Measurements from ENCODE around the gene EMILIN2.
A peak's percentile ranks its signal among the peaks of the same experiment; 100 is the strongest.

EMILIN2 gene

GRCh38 chr18:2853926-2854664 lies 7.3 kb downstream of the EMILIN2 start:
- Histone ChIP-seq H3K27me3 (ENCODE audit: insufficient read depth, poor library complexity, severe bottlenecking) (no peaks in the 10 kb centered on the region), H3K4me3 (replicated peaks; ENCODE audit: insufficient read depth, low read length) (no peak overlapping the region), H3K27ac (replicated peaks) (no peak overlapping the region)
- DNase-seq (ENCODE audit: low read depth in 1 of 2, low spot score in 1 of 2): no peak
- TF ChIP-seq POLR2AphosphoS5 (IDR thresholded peaks at IDR 0.05; ENCODE audit: low read depth) (no peak), CTCF (IDR thresholded peaks at IDR 0.05; ENCODE audit: insufficient read depth, low read length) (no peak), SPI1 (IDR thresholded peaks at IDR 0.05; ENCODE audit: borderline replicate concordance, low read depth) (no peak), GABPA (IDR thresholded peaks at IDR 0.05; ENCODE audit: low read depth) (no peak)
- TF ChIP-seq, protein P1, sequence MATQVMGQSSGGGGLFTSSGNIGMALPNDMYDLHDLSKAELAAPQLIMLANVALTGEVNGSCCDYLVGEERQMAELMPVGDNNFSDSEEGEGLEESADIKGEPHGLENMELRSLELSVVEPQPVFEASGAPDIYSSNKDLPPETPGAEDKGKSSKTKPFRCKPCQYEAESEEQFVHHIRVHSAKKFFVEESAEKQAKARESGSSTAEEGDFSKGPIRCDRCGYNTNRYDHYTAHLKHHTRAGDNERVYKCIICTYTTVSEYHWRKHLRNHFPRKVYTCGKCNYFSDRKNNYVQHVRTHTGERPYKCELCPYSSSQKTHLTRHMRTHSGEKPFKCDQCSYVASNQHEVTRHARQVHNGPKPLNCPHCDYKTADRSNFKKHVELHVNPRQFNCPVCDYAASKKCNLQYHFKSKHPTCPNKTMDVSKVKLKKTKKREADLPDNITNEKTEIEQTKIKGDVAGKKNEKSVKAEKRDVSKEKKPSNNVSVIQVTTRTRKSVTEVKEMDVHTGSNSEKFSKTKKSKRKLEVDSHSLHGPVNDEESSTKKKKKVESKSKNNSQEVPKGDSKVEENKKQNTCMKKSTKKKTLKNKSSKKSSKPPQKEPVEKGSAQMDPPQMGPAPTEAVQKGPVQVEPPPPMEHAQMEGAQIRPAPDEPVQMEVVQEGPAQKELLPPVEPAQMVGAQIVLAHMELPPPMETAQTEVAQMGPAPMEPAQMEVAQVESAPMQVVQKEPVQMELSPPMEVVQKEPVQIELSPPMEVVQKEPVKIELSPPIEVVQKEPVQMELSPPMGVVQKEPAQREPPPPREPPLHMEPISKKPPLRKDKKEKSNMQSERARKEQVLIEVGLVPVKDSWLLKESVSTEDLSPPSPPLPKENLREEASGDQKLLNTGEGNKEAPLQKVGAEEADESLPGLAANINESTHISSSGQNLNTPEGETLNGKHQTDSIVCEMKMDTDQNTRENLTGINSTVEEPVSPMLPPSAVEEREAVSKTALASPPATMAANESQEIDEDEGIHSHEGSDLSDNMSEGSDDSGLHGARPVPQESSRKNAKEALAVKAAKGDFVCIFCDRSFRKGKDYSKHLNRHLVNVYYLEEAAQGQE (IDR thresholded peaks at IDR 0.05; ENCODE audit: insufficient replicate concordance, low read depth): no peak

DNA sequence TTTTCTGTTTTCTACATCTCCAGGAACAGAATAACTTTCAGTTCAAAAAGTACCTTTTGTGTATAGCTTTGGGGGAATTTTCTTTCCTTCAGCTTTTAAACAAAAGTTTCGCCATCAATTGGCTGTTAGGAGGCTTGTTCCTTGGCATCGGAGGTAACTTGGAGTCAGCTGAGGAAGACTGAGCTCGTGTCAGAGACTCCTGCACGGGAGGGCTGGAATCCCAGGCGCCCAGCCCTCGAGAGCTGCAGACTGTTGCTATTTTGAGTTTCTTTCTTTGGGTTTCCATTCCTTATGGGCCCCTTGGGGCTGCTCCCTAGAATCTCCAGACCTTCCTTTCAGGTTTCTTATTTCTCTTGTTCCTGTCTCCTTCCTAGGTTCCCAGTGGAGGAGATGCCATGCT lies 8.1 kb downstream of the EMILIN2 start:
- Histone ChIP-seq H3K4me3 (replicated peaks; ENCODE audit: insufficient read depth, low read length) (no peak overlapping the region), H3K27ac (replicated peaks) (no peak overlapping the region), H3K27me3 (ENCODE audit: insufficient read depth, poor library complexity, severe bottlenecking) (no peaks in the 10 kb centered on the region)
- TF ChIP-seq, protein P1 (IDR thresholded peaks at IDR 0.05; ENCODE audit: insufficient replicate concordance, low read depth): no peak
- TF ChIP-seq POLR2AphosphoS5 (IDR thresholded peaks at IDR 0.05; ENCODE audit: low read depth): no peak
- TF ChIP-seq GABPA (IDR thresholded peaks at IDR 0.05; ENCODE audit: low read depth): no peak
- no peak for TF ChIP-seq SPI1 (IDR thresholded peaks at IDR 0.05; ENCODE audit: borderline replicate concordance, low read depth)
- TF ChIP-seq CTCF (IDR thresholded peaks at IDR 0.05; ENCODE audit: insufficient read depth, low read length): no peak
- DNase-seq (ENCODE audit: low read depth in 1 of 2, low spot score in 1 of 2): no peak

GRCh38 chr18:2855560-2856350 lies 8.9 kb downstream of the EMILIN2 start:
- TF ChIP-seq POLR2AphosphoS5 (IDR thresholded peaks at IDR 0.05; ENCODE audit: low read depth): no peak
- TF ChIP-seq, protein P1 (IDR thresholded peaks at IDR 0.05; ENCODE audit: insufficient replicate concordance, low read depth): no peak
- no peak for TF ChIP-seq CTCF (IDR thresholded peaks at IDR 0.05; ENCODE audit: insufficient read depth, low read length)
- TF ChIP-seq GABPA (IDR thresholded peaks at IDR 0.05; ENCODE audit: low read depth): no peak
- TF ChIP-seq SPI1 (IDR thresholded peaks at IDR 0.05; ENCODE audit: borderline replicate concordance, low read depth): no peak
- no peaks in the 10 kb centered on the region for H3K27me3 ChIP-seq (ENCODE audit: insufficient read depth, poor library complexity, severe bottlenecking)
- H3K27ac ChIP-seq (replicated peaks): no peak overlapping the region
- DNase-seq (ENCODE audit: low read depth in 1 of 2, low spot score in 1 of 2): peak in 1 of 2 experiments; percentile 29
- no peak overlapping the region for H3K4me3 ChIP-seq (replicated peaks; ENCODE audit: insufficient read depth, low read length)

All from HL-60 (cell line).